ENCODE results near the gene PTPRN2.

PTPRN2 gene

GRCh38 chr7:158400601-158401225 lies 186.9 kb downstream of the PTPRN2 start:
- H3K27ac ChIP-seq (ENCODE audit: low read depth, low read length): no peak overlapping the region
- no peaks in the 10 kb centered on the region for H3K4me1 ChIP-seq (ENCODE audit: control insufficient read depth, insufficient read depth, low read length)
- H3K9ac ChIP-seq (ENCODE audit: low read length): no peak overlapping the region
- no peaks in the 10 kb centered on the region for H3K36me3 ChIP-seq (ENCODE audit: control insufficient read depth, insufficient read depth, low read length)
- H3K4me3 ChIP-seq (ENCODE audit: low read length): no peak overlapping the region
- H3K27me3 ChIP-seq (ENCODE audit: control insufficient read depth, insufficient read depth, low read length): no peaks in the 10 kb centered on the region

GRCh38 chr7:158399762-158400161 lies 187.9 kb downstream of the PTPRN2 start:
- Histone ChIP-seq H3K4me3 (ENCODE audit: low read length) (no peak overlapping the region), H3K4me1 (ENCODE audit: control insufficient read depth, insufficient read depth, low read length) (no peaks in the 10 kb centered on the region), H3K36me3 (ENCODE audit: control insufficient read depth, insufficient read depth, low read length) (no peaks in the 10 kb centered on the region), H3K27ac (ENCODE audit: low read depth, low read length) (no peak overlapping the region), H3K27me3 (ENCODE audit: control insufficient read depth, insufficient read depth, low read length) (no peaks in the 10 kb centered on the region), H3K9ac (ENCODE audit: low read length) (no peak overlapping the region)

- no peak overlapping the region for H3K4me3 ChIP-seq (ENCODE audit: low read length)
- H3K27ac ChIP-seq (ENCODE audit: low read depth, low read length): no peak overlapping the region
- H3K27me3 ChIP-seq (ENCODE audit: control insufficient read depth, insufficient read depth, low read length): no peaks in the 10 kb centered on the region
- no peaks in the 10 kb centered on the region for H3K4me1 ChIP-seq (ENCODE audit: control insufficient read depth, insufficient read depth, low read length)
- no peak overlapping the region for H3K9ac ChIP-seq (ENCODE audit: low read length)
- H3K36me3 ChIP-seq (ENCODE audit: control insufficient read depth, insufficient read depth, low read length): no peaks in the 10 kb centered on the region
Observed at GRCh38 chr7:158398750-158399149, 188.9 kb downstream of the PTPRN2 start.

GRCh38 chr7:158397885-158398284 lies 189.7 kb downstream of the PTPRN2 start:
- no peaks in the 10 kb centered on the region for H3K27me3 ChIP-seq (ENCODE audit: control insufficient read depth, insufficient read depth, low read length)
- no peak overlapping the region for H3K4me3 ChIP-seq (ENCODE audit: low read length)
- no peak overlapping the region for H3K9ac ChIP-seq (ENCODE audit: low read length)
- no peaks in the 10 kb centered on the region for H3K4me1 ChIP-seq (ENCODE audit: control insufficient read depth, insufficient read depth, low read length)
- H3K36me3 ChIP-seq (ENCODE audit: control insufficient read depth, insufficient read depth, low read length): no peaks in the 10 kb centered on the region
- no peak overlapping the region for H3K27ac ChIP-seq (ENCODE audit: low read depth, low read length)

- Histone ChIP-seq H3K9ac (ENCODE audit: low read length) (no peak overlapping the region), H3K27ac (ENCODE audit: low read depth, low read length) (no peak overlapping the region), H3K27me3 (ENCODE audit: control insufficient read depth, insufficient read depth, low read length) (no peaks in the 10 kb centered on the region), H3K4me1 (ENCODE audit: control insufficient read depth, insufficient read depth, low read length) (no peaks in the 10 kb centered on the region), H3K4me3 (ENCODE audit: low read length) (no peak overlapping the region), H3K36me3 (ENCODE audit: control insufficient read depth, insufficient read depth, low read length) (no peaks in the 10 kb centered on the region)
Observed at GRCh38 chr7:158396982-158397862, 190.4 kb downstream of the PTPRN2 start.

GRCh38 chr7:158396301-158396905 lies 191.2 kb downstream of the PTPRN2 start:
- Histone ChIP-seq H3K9ac (ENCODE audit: low read length) (no peak overlapping the region), H3K4me3 (ENCODE audit: low read length) (no peak overlapping the region), H3K27me3 (ENCODE audit: control insufficient read depth, insufficient read depth, low read length) (no peaks in the 10 kb centered on the region), H3K36me3 (ENCODE audit: control insufficient read depth, insufficient read depth, low read length) (no peaks in the 10 kb centered on the region), H3K27ac (ENCODE audit: low read depth, low read length) (no peak overlapping the region), H3K4me1 (ENCODE audit: control insufficient read depth, insufficient read depth, low read length) (no peaks in the 10 kb centered on the region)

GRCh38 chr7:158395780-158396278 lies 191.8 kb downstream of the PTPRN2 start:
- no peaks in the 10 kb centered on the region for H3K36me3 ChIP-seq (ENCODE audit: control insufficient read depth, insufficient read depth, low read length)
- H3K4me1 ChIP-seq (ENCODE audit: control insufficient read depth, insufficient read depth, low read length): no peaks in the 10 kb centered on the region
- H3K9ac ChIP-seq (ENCODE audit: low read length): no peak overlapping the region
- H3K27ac ChIP-seq (ENCODE audit: low read depth, low read length): no peak overlapping the region
- no peak overlapping the region for H3K4me3 ChIP-seq (ENCODE audit: low read length)
- H3K27me3 ChIP-seq (ENCODE audit: control insufficient read depth, insufficient read depth, low read length): no peaks in the 10 kb centered on the region

GRCh38 chr7:158395349-158395748 lies 192.3 kb downstream of the PTPRN2 start:
- Histone ChIP-seq H3K4me3 (ENCODE audit: low read length) (no peak overlapping the region), H3K4me1 (ENCODE audit: control insufficient read depth, insufficient read depth, low read length) (no peaks in the 10 kb centered on the region), H3K27me3 (ENCODE audit: control insufficient read depth, insufficient read depth, low read length) (no peaks in the 10 kb centered on the region), H3K9ac (ENCODE audit: low read length) (no peak overlapping the region), H3K36me3 (ENCODE audit: control insufficient read depth, insufficient read depth, low read length) (no peaks in the 10 kb centered on the region), H3K27ac (ENCODE audit: low read depth, low read length) (no peak overlapping the region)

GRCh38 chr7:158394936-158395335 lies 192.7 kb downstream of the PTPRN2 start:
- H3K9ac ChIP-seq (ENCODE audit: low read length): no peak overlapping the region
- H3K27me3 ChIP-seq (ENCODE audit: control insufficient read depth, insufficient read depth, low read length): no peaks in the 10 kb centered on the region
- H3K4me1 ChIP-seq (ENCODE audit: control insufficient read depth, insufficient read depth, low read length): no peaks in the 10 kb centered on the region
- H3K4me3 ChIP-seq (ENCODE audit: low read length): no peak overlapping the region
- no peaks in the 10 kb centered on the region for H3K36me3 ChIP-seq (ENCODE audit: control insufficient read depth, insufficient read depth, low read length)
- H3K27ac ChIP-seq (ENCODE audit: low read depth, low read length): no peak overlapping the region

- Histone ChIP-seq H3K4me1 (ENCODE audit: control insufficient read depth, insufficient read depth, low read length) (no peaks in the 10 kb centered on the region), H3K9ac (ENCODE audit: low read length) (no peak overlapping the region), H3K36me3 (ENCODE audit: control insufficient read depth, insufficient read depth, low read length) (no peaks in the 10 kb centered on the region), H3K27ac (ENCODE audit: low read depth, low read length) (no peak overlapping the region), H3K4me3 (ENCODE audit: low read length) (no peak overlapping the region), H3K27me3 (ENCODE audit: control insufficient read depth, insufficient read depth, low read length) (no peaks in the 10 kb centered on the region)
Observed at GRCh38 chr7:158393926-158394625, 193.5 kb downstream of the PTPRN2 start.

- no peak overlapping the region for H3K27ac ChIP-seq (ENCODE audit: low read depth, low read length)
- no peaks in the 10 kb centered on the region for H3K4me1 ChIP-seq (ENCODE audit: control insufficient read depth, insufficient read depth, low read length)
- H3K4me3 ChIP-seq (ENCODE audit: low read length): no peak overlapping the region
- no peak overlapping the region for H3K9ac ChIP-seq (ENCODE audit: low read length)
- H3K27me3 ChIP-seq (ENCODE audit: control insufficient read depth, insufficient read depth, low read length): no peaks in the 10 kb centered on the region
- no peaks in the 10 kb centered on the region for H3K36me3 ChIP-seq (ENCODE audit: control insufficient read depth, insufficient read depth, low read length)
Observed at GRCh38 chr7:158392251-158392650, 195.4 kb downstream of the PTPRN2 start.

GRCh38 chr7:158391541-158391940 lies 196.1 kb downstream of the PTPRN2 start:
- Histone ChIP-seq H3K4me1 (ENCODE audit: control insufficient read depth, insufficient read depth, low read length) (no peaks in the 10 kb centered on the region), H3K4me3 (ENCODE audit: low read length) (no peak overlapping the region), H3K9ac (ENCODE audit: low read length) (no peak overlapping the region), H3K27me3 (ENCODE audit: control insufficient read depth, insufficient read depth, low read length) (no peaks in the 10 kb centered on the region), H3K27ac (ENCODE audit: low read depth, low read length) (no peak overlapping the region), H3K36me3 (ENCODE audit: control insufficient read depth, insufficient read depth, low read length) (no peaks in the 10 kb centered on the region)
